ENCODE measurements around the gene KLHDC3. TPM values are rescaled to one million over a fixed set of nuclear protein-coding genes. Genes with fewer than 3 reads are reported as not detected.
A peak's percentile ranks its signal among the peaks of the same experiment; 100 is the strongest.

The KLHDC3 gene
- total and polyA plus RNA-seq, 2 experiments from 2014 or later, result 90.5 to 99.5 TPM

- TF ChIP-seq CTCF (IDR thresholded peaks at IDR 0.05; ENCODE audit: poor library complexity), result no peak
- TF ChIP-seq EZH2phosphoT487 (IDR thresholded peaks at IDR 0.05; ENCODE audit: low read depth, severe bottlenecking, unreplicated experiment), result no peak
- TF ChIP-seq EZH2 (IDR thresholded peaks at IDR 0.05; ENCODE audit: borderline replicate concordance), result no peak
- WGBS (ENCODE audit: low lambda C conversion rate, missing lambda C conversion rate), result 87% methylated on average over 8 of the region's 8 CpGs
- Histone ChIP-seq H3K36me3 (replicated peaks; ENCODE audit: insufficient read depth, low read depth) (no peaks in the 10 kb centered on the region), H2AFZ (no peak overlapping the region), H3K27ac (no peak overlapping the region), H3K4me1 (ENCODE audit: insufficient read depth) (peaks cover 28% of the 10 kb centered on the region), H3K9me2 (replicated peaks; ENCODE audit: insufficient read depth) (no peaks in the 10 kb centered on the region), H3K9me3 (ENCODE audit: low read depth) (no peaks in the 10 kb centered on the region), H4K20me1 (ENCODE audit: insufficient read depth, poor library complexity, severe bottlenecking) (no peaks in the 10 kb centered on the region), H3K4me2 (no peak overlapping the region), H3K4me3 (no peak overlapping the region), H3K79me2 (peaks cover 58% of the 10 kb centered on the region), H3K27me3 (no peaks in the 10 kb centered on the region)
- no peak for DNase-seq (ENCODE audit: low spot score)
These were observed 41.9 kb downstream of the KLHDC3 start for GRCh38 chr6:43055966-43056365.

- Histone ChIP-seq H2AFZ (no peak overlapping the region), H3K4me1 (ENCODE audit: insufficient read depth) (peaks cover 14% of the 10 kb centered on the region), H3K4me3 (peak overlapping the region; percentile 67), H3K79me2 (peaks cover 59% of the 10 kb centered on the region), H3K4me2 (peak overlapping the region; percentile 85), H3K27me3 (no peaks in the 10 kb centered on the region), H3K27ac (peak overlapping the region; percentile 80), H3K36me3 (replicated peaks; ENCODE audit: insufficient read depth, low read depth) (no peaks in the 10 kb centered on the region), H3K9me2 (replicated peaks; ENCODE audit: insufficient read depth) (no peaks in the 10 kb centered on the region), H4K20me1 (ENCODE audit: insufficient read depth, poor library complexity, severe bottlenecking) (no peaks in the 10 kb centered on the region), H3K9me3 (ENCODE audit: low read depth) (no peaks in the 10 kb centered on the region)
- no peak for DNase-seq (ENCODE audit: low spot score)
- 80% methylated on average over 1 of the region's 1 CpG for WGBS (ENCODE audit: low lambda C conversion rate, missing lambda C conversion rate)
- TF ChIP-seq EZH2phosphoT487 (IDR thresholded peaks at IDR 0.05; ENCODE audit: low read depth, severe bottlenecking, unreplicated experiment) (no peak), CTCF (IDR thresholded peaks at IDR 0.05; ENCODE audit: poor library complexity) (no peak), EZH2 (IDR thresholded peaks at IDR 0.05; ENCODE audit: borderline replicate concordance) (no peak)
These were observed 44.5 kb downstream of the KLHDC3 start for GRCh38 chr6:43058531-43058930.

GRCh38 chr6:43059168-43060033 lies 45.4 kb downstream of the KLHDC3 start, which contains the start of the genes KLC4 and MRPL2:
TSS of gene KLC4 (plus strand) at chr6:43059631. CDS start at chr6:43061336, 1,705 bp downstream.
TSS of gene MRPL2 (minus strand) at chr6:43059434. CDS start at chr6:43059381, 53 bp downstream.
- Histone ChIP-seq H3K27me3 (no peaks in the 10 kb centered on the region), H3K9me3 (ENCODE audit: low read depth) (no peaks in the 10 kb centered on the region), H3K79me2 (peaks cover 64% of the 10 kb centered on the region), H3K4me2 (peak within 1 kb of the TSS; percentile 89), H3K4me3 (peak within 1 kb of the TSS; percentile 67), H3K4me1 (ENCODE audit: insufficient read depth) (peaks cover 10% of the 10 kb centered on the region), H3K27ac (peak within 1 kb of the TSS; percentile 98), H2AFZ (peak within 1 kb of the TSS; percentile 27), H3K9me2 (replicated peaks; ENCODE audit: insufficient read depth) (no peaks in the 10 kb centered on the region), H3K36me3 (replicated peaks; ENCODE audit: insufficient read depth, low read depth) (no peaks in the 10 kb centered on the region), H4K20me1 (ENCODE audit: insufficient read depth, poor library complexity, severe bottlenecking) (no peaks in the 10 kb centered on the region)
- under 1% methylated on average over 53 of the region's 64 CpGs for WGBS (ENCODE audit: low lambda C conversion rate, missing lambda C conversion rate)
- DNase-seq (ENCODE audit: low spot score), result peak; percentile 99
- TF ChIP-seq EZH2 (IDR thresholded peaks at IDR 0.05; ENCODE audit: borderline replicate concordance), result no peak
- TF ChIP-seq EZH2phosphoT487 (IDR thresholded peaks at IDR 0.05; ENCODE audit: low read depth, severe bottlenecking, unreplicated experiment), result no peak
- TF ChIP-seq CTCF (IDR thresholded peaks at IDR 0.05; ENCODE audit: poor library complexity), result no peak
